HG02970 (cell line): ENCODE results near the gene PRKAG2.

ENCODE experiments used
- ATAC-seq: cut with Tn5 transposase; IDR thresholded peaks from one replicate; pipeline ENCODE4 v1.9.1; 2021; ENCODE audit warnings: mild to moderate bottlenecking, moderate library complexity, moderate number of reproducible peaks; ENCODE audit not compliant: unreplicated experiment, low FRiP score

Gene PRKAG2

GRCh38 chr7:151673216-151673615 is 203.7 kb downstream of the PRKAG2 start:
- ATAC-seq = no peak

GRCh38 chr7:151672716-151673115 is 204.2 kb downstream of the PRKAG2 start:
- no peak for ATAC-seq

GRCh38 chr7:151671514-151671913 is 205.4 kb downstream of the PRKAG2 start:
- ATAC-seq = no peak

- no peak for ATAC-seq
These were observed 207.2 kb downstream of the PRKAG2 start for GRCh38 chr7:151669762-151670161.

GRCh38 chr7:151666886-151667285 is 210.0 kb downstream of the PRKAG2 start:
- ATAC-seq = no peak

GRCh38 chr7:151665368-151665767 is 211.5 kb downstream of the PRKAG2 start:
- ATAC-seq = no peak

- ATAC-seq = no peak
These were observed 212.6 kb downstream of the PRKAG2 start for GRCh38 chr7:151664268-151664667.

- no peak for ATAC-seq
These were observed 213.4 kb downstream of the PRKAG2 start for GRCh38 chr7:151663382-151664100.

- no peak for ATAC-seq
These were observed 214.6 kb downstream of the PRKAG2 start for GRCh38 chr7:151662251-151662826.

GRCh38 chr7:151661587-151661986 is 215.3 kb downstream of the PRKAG2 start:
- no peak for ATAC-seq

- ATAC-seq = no peak
These were observed 216.8 kb downstream of the PRKAG2 start for GRCh38 chr7:151660141-151660540.

GRCh38 chr7:151659219-151659618 is 217.7 kb downstream of the PRKAG2 start:
- no peak for ATAC-seq

GRCh38 chr7:151658778-151659177 is 218.1 kb downstream of the PRKAG2 start:
- ATAC-seq = no peak

- ATAC-seq = no peak
These were observed 219.7 kb downstream of the PRKAG2 start for GRCh38 chr7:151657173-151657572.

GRCh38 chr7:151655555-151655954 is 221.4 kb downstream of the PRKAG2 start:
- ATAC-seq = no peak

GRCh38 chr7:151652111-151652510 is 224.8 kb downstream of the PRKAG2 start:
- ATAC-seq = no peak

- ATAC-seq = no peak
These were observed 226.8 kb downstream of the PRKAG2 start for GRCh38 chr7:151650161-151650560.

- ATAC-seq = no peak
These were observed 228.5 kb downstream of the PRKAG2 start for GRCh38 chr7:151648429-151648828.

- no peak for ATAC-seq
These were observed 229.0 kb downstream of the PRKAG2 start for GRCh38 chr7:151647874-151648273.

- ATAC-seq = no peak
These were observed 229.9 kb downstream of the PRKAG2 start for GRCh38 chr7:151647006-151647405.

GRCh38 chr7:151645311-151645710 is 231.6 kb downstream of the PRKAG2 start:
- no peak for ATAC-seq

- no peak for ATAC-seq
These were observed 232.4 kb downstream of the PRKAG2 start for GRCh38 chr7:151644554-151644953.
